ENCODE results near the gene HOTAIR.

HOTAIR gene

GRCh38 chr12:54004841-54005530 is 30.2 kb upstream of the HOTAIR start:
- Histone ChIP-seq H2BK120ac (ENCODE audit: low read depth, low read length) (no peak overlapping the region), H3K27me3 (ENCODE audit: control insufficient read depth in 1 of 2, insufficient read depth in 1 of 2, low read length in 2 of 2) (no peaks in the 10 kb centered on the region), H2AK5ac (ENCODE audit: low read length, severe bottlenecking) (peak overlapping the region; percentile 76), H3K27ac (ENCODE audit: low read length, poor library complexity, severe bottlenecking) (peak overlapping the region; percentile 81), H3K18ac (ENCODE audit: low read depth in 1 of 2, low read length in 2 of 2) (peak overlapping the region; percentile 76 to 85), H2BK12ac (ENCODE audit: low read length in 2 of 2) (peak overlapping the region; percentile 23 to 42), H3K4me2 (ENCODE audit: low read length, poor library complexity, severe bottlenecking) (peak overlapping the region; percentile 76), H3K9me3 (ENCODE audit: control insufficient read depth, low read length) (no peaks in the 10 kb centered on the region), H3K36me3 (ENCODE audit: control insufficient read depth in 1 of 2, insufficient read depth in 2 of 2, low read depth in 1 of 2, low read length in 2 of 2) (peaks cover 0 to 3% of the 10 kb centered on the region in 2 experiments), H2BK15ac (ENCODE audit: low read depth, poor library complexity, severe bottlenecking) (no peak overlapping the region), H3K4me1 (ENCODE audit: control insufficient read depth, insufficient read depth, low read depth, low read length) (peaks cover 36% of the 10 kb centered on the region), H4K8ac (ENCODE audit: low read length) (peak overlapping the region; percentile 91), H3K9ac (ENCODE audit: low read length) (peak overlapping the region; percentile 98), H3K23ac (ENCODE audit: low read length in 2 of 2) (no peak overlapping the region), H2BK5ac (ENCODE audit: low read depth, low read length, poor library complexity, severe bottlenecking) (no peak overlapping the region), H2AFZ (ENCODE audit: low read depth, low read length) (peak overlapping the region; percentile 30), H3K4me3 (ENCODE audit: insufficient read depth in 1 of 2, low read depth in 1 of 2, low read length in 2 of 2) (peak overlapping the region; percentile 31 to 86), H3K79me1 (replicated peaks; ENCODE audit: low read length, poor library complexity, severe bottlenecking) (no peaks in the 10 kb centered on the region), H3K4ac (ENCODE audit: low read depth in 1 of 2, low read length in 2 of 2) (peak overlapping the region; percentile 67 to 85), H3K14ac (ENCODE audit: low read length in 2 of 2) (no peak overlapping the region), H4K91ac (ENCODE audit: low read length) (no peak overlapping the region)
- WGBS, result 12% methylated on average over 31 of the region's 31 CpGs
- peak; percentile 68 for DNase-seq

- H3K23ac ChIP-seq (ENCODE audit: low read length in 2 of 2), result peak overlapping the region in 1 of 2 experiments; percentile 23
- 70% methylated on average over 14 of the region's 20 CpGs for WGBS
- no peaks in the 10 kb centered on the region for H3K27me3 ChIP-seq (ENCODE audit: control insufficient read depth in 1 of 2, insufficient read depth in 1 of 2, low read length in 2 of 2)
- H3K4me2 ChIP-seq (ENCODE audit: low read length, poor library complexity, severe bottlenecking), result peak overlapping the region; percentile 76
- H3K14ac ChIP-seq (ENCODE audit: low read length in 2 of 2), result no peak overlapping the region
- DNase-seq, result no peak
- no peak overlapping the region for H2BK15ac ChIP-seq (ENCODE audit: low read depth, poor library complexity, severe bottlenecking)
- H2AK5ac ChIP-seq (ENCODE audit: low read length, severe bottlenecking), result peak overlapping the region; percentile 76
- H2AFZ ChIP-seq (ENCODE audit: low read depth, low read length), result peak overlapping the region; percentile 30
- H4K91ac ChIP-seq (ENCODE audit: low read length), result no peak overlapping the region
- H3K4ac ChIP-seq (ENCODE audit: low read depth in 1 of 2, low read length in 2 of 2), result peak overlapping the region in 1 of 2 experiments; percentile 67
- H2BK12ac ChIP-seq (ENCODE audit: low read length in 2 of 2), result peak overlapping the region; percentile 4 to 11
- H3K18ac ChIP-seq (ENCODE audit: low read depth in 1 of 2, low read length in 2 of 2), result peak overlapping the region in 1 of 2 experiments; percentile 76
- H3K4me3 ChIP-seq (ENCODE audit: insufficient read depth in 1 of 2, low read depth in 1 of 2, low read length in 2 of 2), result peak overlapping the region in 1 of 2 experiments; percentile 86
- H3K27ac ChIP-seq (ENCODE audit: low read length, poor library complexity, severe bottlenecking), result peak overlapping the region; percentile 73
- H4K8ac ChIP-seq (ENCODE audit: low read length), result no peak overlapping the region
- peaks cover 36% of the 10 kb centered on the region for H3K4me1 ChIP-seq (ENCODE audit: control insufficient read depth, insufficient read depth, low read depth, low read length)
- peaks cover 0 to 3% of the 10 kb centered on the region in 2 experiments for H3K36me3 ChIP-seq (ENCODE audit: control insufficient read depth in 1 of 2, insufficient read depth in 2 of 2, low read depth in 1 of 2, low read length in 2 of 2)
- H3K9ac ChIP-seq (ENCODE audit: low read length), result peak overlapping the region; percentile 98
- peak overlapping the region; percentile 24 for H2BK120ac ChIP-seq (ENCODE audit: low read depth, low read length)
- H2BK5ac ChIP-seq (ENCODE audit: low read depth, low read length, poor library complexity, severe bottlenecking), result no peak overlapping the region
- no peaks in the 10 kb centered on the region for H3K79me1 ChIP-seq (replicated peaks; ENCODE audit: low read length, poor library complexity, severe bottlenecking)
- H3K9me3 ChIP-seq (ENCODE audit: control insufficient read depth, low read length), result no peaks in the 10 kb centered on the region
These were observed 29.5 kb upstream of the HOTAIR start for GRCh38 chr12:54004063-54004840.

- Histone ChIP-seq H3K18ac (ENCODE audit: low read depth in 1 of 2, low read length in 2 of 2) (no peak overlapping the region), H2AFZ (ENCODE audit: low read depth, low read length) (no peak overlapping the region), H3K4ac (ENCODE audit: low read depth in 1 of 2, low read length in 2 of 2) (no peak overlapping the region), H3K23ac (ENCODE audit: low read length in 2 of 2) (no peak overlapping the region), H3K27ac (ENCODE audit: low read length, poor library complexity, severe bottlenecking) (peak overlapping the region; percentile 73), H3K14ac (ENCODE audit: low read length in 2 of 2) (no peak overlapping the region), H3K4me3 (ENCODE audit: insufficient read depth in 1 of 2, low read depth in 1 of 2, low read length in 2 of 2) (peak overlapping the region in 1 of 2 experiments; percentile 86), H3K27me3 (ENCODE audit: control insufficient read depth in 1 of 2, insufficient read depth in 1 of 2, low read length in 2 of 2) (no peaks in the 10 kb centered on the region), H3K36me3 (ENCODE audit: control insufficient read depth in 1 of 2, insufficient read depth in 2 of 2, low read depth in 1 of 2, low read length in 2 of 2) (peaks cover 0 to 3% of the 10 kb centered on the region in 2 experiments), H3K4me2 (ENCODE audit: low read length, poor library complexity, severe bottlenecking) (peak overlapping the region; percentile 26), H4K91ac (ENCODE audit: low read length) (no peak overlapping the region), H2AK5ac (ENCODE audit: low read length, severe bottlenecking) (no peak overlapping the region), H3K9me3 (ENCODE audit: control insufficient read depth, low read length) (no peaks in the 10 kb centered on the region), H2BK12ac (ENCODE audit: low read length in 2 of 2) (no peak overlapping the region), H2BK5ac (ENCODE audit: low read depth, low read length, poor library complexity, severe bottlenecking) (no peak overlapping the region), H2BK120ac (ENCODE audit: low read depth, low read length) (no peak overlapping the region), H3K79me1 (replicated peaks; ENCODE audit: low read length, poor library complexity, severe bottlenecking) (no peaks in the 10 kb centered on the region), H4K8ac (ENCODE audit: low read length) (no peak overlapping the region), H3K9ac (ENCODE audit: low read length) (peak overlapping the region; percentile 98), H2BK15ac (ENCODE audit: low read depth, poor library complexity, severe bottlenecking) (no peak overlapping the region), H3K4me1 (ENCODE audit: control insufficient read depth, insufficient read depth, low read depth, low read length) (peaks cover 38% of the 10 kb centered on the region)
- 83% methylated on average over 3 of the region's 3 CpGs for WGBS
- DNase-seq, result no peak
These were observed 28.9 kb upstream of the HOTAIR start for GRCh38 chr12:54003625-54004024.

- H2AK5ac ChIP-seq (ENCODE audit: low read length, severe bottlenecking), result peak overlapping the region; percentile 9
- H3K4ac ChIP-seq (ENCODE audit: low read depth in 1 of 2, low read length in 2 of 2), result no peak overlapping the region
- H3K4me1 ChIP-seq (ENCODE audit: control insufficient read depth, insufficient read depth, low read depth, low read length), result peaks cover 39% of the 10 kb centered on the region
- H2BK120ac ChIP-seq (ENCODE audit: low read depth, low read length), result no peak overlapping the region
- H4K91ac ChIP-seq (ENCODE audit: low read length), result no peak overlapping the region
- H3K27ac ChIP-seq (ENCODE audit: low read length, poor library complexity, severe bottlenecking), result peak overlapping the region; percentile 70
- H2BK15ac ChIP-seq (ENCODE audit: low read depth, poor library complexity, severe bottlenecking), result no peak overlapping the region
- H2BK12ac ChIP-seq (ENCODE audit: low read length in 2 of 2), result no peak overlapping the region
- no peaks in the 10 kb centered on the region for H3K79me1 ChIP-seq (replicated peaks; ENCODE audit: low read length, poor library complexity, severe bottlenecking)
- no peak for DNase-seq
- H3K9me3 ChIP-seq (ENCODE audit: control insufficient read depth, low read length), result no peaks in the 10 kb centered on the region
- H4K8ac ChIP-seq (ENCODE audit: low read length), result peak overlapping the region; percentile 9
- H2BK5ac ChIP-seq (ENCODE audit: low read depth, low read length, poor library complexity, severe bottlenecking), result peak overlapping the region; percentile 46
- 64% methylated on average over 15 of the region's 19 CpGs for WGBS
- no peak overlapping the region for H2AFZ ChIP-seq (ENCODE audit: low read depth, low read length)
- H3K18ac ChIP-seq (ENCODE audit: low read depth in 1 of 2, low read length in 2 of 2), result no peak overlapping the region
- no peak overlapping the region for H3K23ac ChIP-seq (ENCODE audit: low read length in 2 of 2)
- H3K4me3 ChIP-seq (ENCODE audit: insufficient read depth in 1 of 2, low read depth in 1 of 2, low read length in 2 of 2), result peak overlapping the region in 1 of 2 experiments; percentile 87
- H3K4me2 ChIP-seq (ENCODE audit: low read length, poor library complexity, severe bottlenecking), result peak overlapping the region; percentile 87
- H3K9ac ChIP-seq (ENCODE audit: low read length), result peak overlapping the region; percentile 98
- H3K36me3 ChIP-seq (ENCODE audit: control insufficient read depth in 1 of 2, insufficient read depth in 2 of 2, low read depth in 1 of 2, low read length in 2 of 2), result peaks cover 0 to 3% of the 10 kb centered on the region in 2 experiments
- no peaks in the 10 kb centered on the region for H3K27me3 ChIP-seq (ENCODE audit: control insufficient read depth in 1 of 2, insufficient read depth in 1 of 2, low read length in 2 of 2)
- no peak overlapping the region for H3K14ac ChIP-seq (ENCODE audit: low read length in 2 of 2)
These were observed 28.2 kb upstream of the HOTAIR start for GRCh38 chr12:54002915-54003389.

Measured in mesenchymal stem cell (in vitro differentiated cells and primary cell).